BLaER1 treated with 17β-estradiol and CSF1 and Interleukin-3, amounts not matched to agents 10 nM and 100 nM (cell line): Measurements from ENCODE around the gene CDADC1.

Experiments
- H3K27ac ChIP-seq, 11 experiments: shearing (Covaris generic); formaldehyde crosslinking; 2 replicates each; pipeline ENCODE4 v1.8.1; 2022
- H3K27me3 ChIP-seq, 11 experiments: shearing (Covaris generic); formaldehyde crosslinking; 2 replicates each; pipeline ENCODE4 v1.8.1; 2022
- H3K36me3 ChIP-seq, 11 experiments: shearing (Covaris generic); formaldehyde crosslinking; 2 replicates each; pipeline ENCODE4 v1.8.1; 2022
- H3K4me1 ChIP-seq, 10 experiments: shearing (Covaris generic); formaldehyde crosslinking; 2 replicates each; pipeline ENCODE4 v1.8.1; 2022
- H3K4me2 ChIP-seq, 11 experiments: shearing (Covaris generic); formaldehyde crosslinking; 2 replicates each; pipeline ENCODE4 v1.8.1; 2022
- H3K4me3 ChIP-seq, 10 experiments: shearing (Covaris generic); formaldehyde crosslinking; 2 replicates each; pipeline ENCODE4 v1.8.1; 2022
- H3K9ac ChIP-seq, 11 experiments: shearing (Covaris generic); formaldehyde crosslinking; 2 replicates each; pipeline ENCODE4 v1.8.1; 2022
- H3K9me3 ChIP-seq, 11 experiments: shearing (Covaris generic); formaldehyde crosslinking; replicated peaks in 1 of 11; 2 replicates each; pipeline ENCODE4 v1.8.1; 2022
- H4K20me1 ChIP-seq, 11 experiments: shearing (Covaris generic); formaldehyde crosslinking; 2 replicates each; pipeline ENCODE4 v1.8.1; 2022
- Cebpa-rat ChIP-seq, 11 experiments: shearing (Covaris generic); IDR thresholded peaks; 2 replicates each; pipeline ENCODE4 v1.8.1; 2022

CDADC1 gene

GRCh38 chr13:49221590-49221965 lies 26.1 kb upstream of the CDADC1 start:
- no peak overlapping the region for H3K27ac ChIP-seq
- H3K36me3 ChIP-seq: peaks cover 0 to 13% (median 0%) of the 10 kb centered on the region in 11 experiments; a peak in 4 of 22 replicates
- peaks cover 43 to 58% (median 51%) of the 10 kb centered on the region in 11 experiments for H3K9me3 ChIP-seq
- no peak overlapping the region for H3K9ac ChIP-seq
- no peak for TF ChIP-seq Cebpa-rat (IDR thresholded peaks at IDR 0.05)
- no peaks in the 10 kb centered on the region; a peak in 1 of 22 replicates for H4K20me1 ChIP-seq
- H3K27me3 ChIP-seq: peaks cover 49 to 67% (median 60%) of the 10 kb centered on the region in 11 experiments
- peaks cover 0 to 15% (median 6%) of the 10 kb centered on the region in 10 experiments; a peak in 13 of 20 replicates for H3K4me1 ChIP-seq
- H3K4me3 ChIP-seq: no peak overlapping the region
- H3K4me2 ChIP-seq: no peak overlapping the region

GRCh38 chr13:49225223-49226042 lies 22.3 kb upstream of the CDADC1 start:
- peaks cover 25 to 34% (median 28%) of the 10 kb centered on the region in 11 experiments for H3K27me3 ChIP-seq
- H4K20me1 ChIP-seq: no peaks in the 10 kb centered on the region; a peak in 1 of 22 replicates
- peak in 5 of 11 experiments; percentile 24 to 66 (median 34); a peak in 5 of 22 replicates for TF ChIP-seq Cebpa-rat (IDR thresholded peaks at IDR 0.05)
- H3K4me1 ChIP-seq: 0 out of 20 replicates have a peak, but pooled peaks cover 0 to under 1% (median 0%) of the 10 kb centered on the region in 10 experiments
- peaks cover 16 to 21% (median 19%) of the 10 kb centered on the region in 11 experiments for H3K9me3 ChIP-seq
- no peak overlapping the region for H3K4me3 ChIP-seq
- H3K27ac ChIP-seq: no peak overlapping the region
- no peak overlapping the region for H3K9ac ChIP-seq
- H3K36me3 ChIP-seq: peaks cover 0 to 6% (median 0%) of the 10 kb centered on the region in 11 experiments; a peak in 4 of 22 replicates
- no peak overlapping the region for H3K4me2 ChIP-seq

- Histone ChIP-seq H3K4me3 (no peak overlapping the region), H3K4me1 (no peaks in the 10 kb centered on the region), H3K4me2 (no peak overlapping the region), H3K36me3 (no peaks in the 10 kb centered on the region), H3K9ac (no peak overlapping the region), H3K9me3 (peaks cover 5 to 9% (median 7%) of the 10 kb centered on the region in 11 experiments; a peak in 18 of 22 replicates), H3K27ac (no peak overlapping the region), H3K27me3 (peaks cover 13 to 22% (median 17%) of the 10 kb centered on the region in 11 experiments), H4K20me1 (no peaks in the 10 kb centered on the region; a peak in 1 of 22 replicates)
- no peak for TF ChIP-seq Cebpa-rat (IDR thresholded peaks at IDR 0.05)
These were observed 21.1 kb upstream of the CDADC1 start for GRCh38 chr13:49226613-49227012.

- Histone ChIP-seq H3K4me3 (no peak overlapping the region), H3K4me2 (no peak overlapping the region), H3K36me3 (no peaks in the 10 kb centered on the region), H3K27ac (no peak overlapping the region), H3K27me3 (no peaks in the 10 kb centered on the region), H3K9ac (no peak overlapping the region), H4K20me1 (no peaks in the 10 kb centered on the region), H3K9me3 (no peaks in the 10 kb centered on the region), H3K4me1 (no peaks in the 10 kb centered on the region)
- no peak for TF ChIP-seq Cebpa-rat (IDR thresholded peaks at IDR 0.05)
These were observed 13.0 kb upstream of the CDADC1 start for GRCh38 chr13:49234741-49235140.

- Histone ChIP-seq H3K36me3 (no peaks in the 10 kb centered on the region), H3K4me2 (no peak overlapping the region), H3K27me3 (no peaks in the 10 kb centered on the region), H4K20me1 (no peaks in the 10 kb centered on the region), H3K27ac (no peak overlapping the region), H3K9me3 (no peaks in the 10 kb centered on the region), H3K4me3 (no peak overlapping the region), H3K9ac (no peak overlapping the region), H3K4me1 (no peaks in the 10 kb centered on the region)
- no peak for TF ChIP-seq Cebpa-rat (IDR thresholded peaks at IDR 0.05)
These were observed 11.8 kb upstream of the CDADC1 start for GRCh38 chr13:49235856-49236431.

- peaks cover 12 to 20% (median 16%) of the 10 kb centered on the region in 11 experiments for H3K9me3 ChIP-seq
- H3K27ac ChIP-seq: no peak overlapping the region
- H4K20me1 ChIP-seq: no peaks in the 10 kb centered on the region
- H3K27me3 ChIP-seq: no peaks in the 10 kb centered on the region
- H3K4me2 ChIP-seq: no peak overlapping the region
- no peaks in the 10 kb centered on the region for H3K4me1 ChIP-seq
- H3K9ac ChIP-seq: no peak overlapping the region
- H3K36me3 ChIP-seq: peaks cover 0 to 4% (median 0%) of the 10 kb centered on the region in 11 experiments; a peak in 1 of 22 replicates
- no peak overlapping the region for H3K4me3 ChIP-seq
- TF ChIP-seq Cebpa-rat (IDR thresholded peaks at IDR 0.05): no peak
These were observed 9.1 kb upstream of the CDADC1 start for GRCh38 chr13:49238621-49239020.

- Histone ChIP-seq H4K20me1 (no peaks in the 10 kb centered on the region), H3K36me3 (peaks cover 0 to 4% (median 0%) of the 10 kb centered on the region in 11 experiments; a peak in 1 of 22 replicates), H3K4me3 (no peak overlapping the region), H3K4me2 (no peak overlapping the region), H3K9ac (no peak overlapping the region), H3K27ac (no peak overlapping the region), H3K4me1 (no peaks in the 10 kb centered on the region), H3K27me3 (no peaks in the 10 kb centered on the region), H3K9me3 (peaks cover 12 to 20% (median 16%) of the 10 kb centered on the region in 11 experiments)
- no peak for TF ChIP-seq Cebpa-rat (IDR thresholded peaks at IDR 0.05)
These were observed 7.7 kb upstream of the CDADC1 start for GRCh38 chr13:49240017-49240416.

- H3K9me3 ChIP-seq: peaks cover 12 to 20% (median 16%) of the 10 kb centered on the region in 11 experiments
- no peak overlapping the region for H3K27ac ChIP-seq
- H3K27me3 ChIP-seq: no peaks in the 10 kb centered on the region
- no peaks in the 10 kb centered on the region for H4K20me1 ChIP-seq
- peaks cover 0 to 4% (median 0%) of the 10 kb centered on the region in 11 experiments; a peak in 1 of 22 replicates for H3K36me3 ChIP-seq
- no peak overlapping the region for H3K4me3 ChIP-seq
- TF ChIP-seq Cebpa-rat (IDR thresholded peaks at IDR 0.05): no peak
- no peaks in the 10 kb centered on the region for H3K4me1 ChIP-seq
- H3K4me2 ChIP-seq: no peak overlapping the region
- H3K9ac ChIP-seq: no peak overlapping the region
These were observed 6.4 kb upstream of the CDADC1 start for GRCh38 chr13:49241296-49241695.

- H4K20me1 ChIP-seq: no peaks in the 10 kb centered on the region
- peaks cover 12 to 20% (median 16%) of the 10 kb centered on the region in 11 experiments for H3K9me3 ChIP-seq
- H3K36me3 ChIP-seq: peaks cover 0 to 11% (median 3%) of the 10 kb centered on the region in 11 experiments; a peak in 4 of 22 replicates
- no peaks in the 10 kb centered on the region for H3K27me3 ChIP-seq
- no peak overlapping the region for H3K27ac ChIP-seq
- no peak overlapping the region for H3K9ac ChIP-seq
- peaks cover 14 to 25% (median 20%) of the 10 kb centered on the region in 10 experiments; a peak in 19 of 20 replicates for H3K4me1 ChIP-seq
- no peak for TF ChIP-seq Cebpa-rat (IDR thresholded peaks at IDR 0.05)
- H3K4me3 ChIP-seq: no peak overlapping the region
- no peak overlapping the region for H3K4me2 ChIP-seq
These were observed 2.6 kb upstream of the CDADC1 start for GRCh38 chr13:49245101-49245500.
